GM12878 (cell line): ENCODE results near the gene DPYSL4. TPM values are rescaled to one million over a fixed set of nuclear protein-coding genes. Genes with fewer than 3 reads are reported as not detected.

Experiments
- ATAC-seq: fragments of 200-7000 bp; cut with Tn5 transposase; 3 replicates; pipeline ENCODE4 v1.9.1; 2020; ENCODE audit warnings: mild to moderate bottlenecking, moderate library complexity
- BruUV-seq: library from RNA; stranded (reverse); fragments of 400-500 nt; replicated peaks from 2 replicates; lab custom pipeline; 2021; lab: Mats Ljungman, UMichigan
- CTCF ChIA-PET: fragments of 300-600 bp; sonication (Branson Sonifier 250); formaldehyde crosslinking; extraction: SDS; loops from one replicate; lab custom pipeline; 2021; ENCODE audit warnings: inconsistent platforms; lab: Yijun Ruan, JAX
- POLR2A ChIA-PET: fragments of 350-600 bp; formaldehyde crosslinking; extraction: SDS; loops from one replicate; lab custom pipeline; 2021; ENCODE audit warnings: inconsistent platforms; lab: Charles Lee
- RAD21 ChIA-PET: fragments of 300-600 bp; sonication (Branson Sonifier 250); formaldehyde crosslinking; loops from one replicate; lab custom pipeline; 2023; ENCODE audit warnings: antibody characterized with exemption; ENCODE audit not compliant: unreplicated experiment; lab: Charles Lee
- SMC1A ChIA-PET: fragments of 300-600 bp; sonication (Branson Sonifier 250); formaldehyde crosslinking; loops from one replicate; lab custom pipeline; 2023; ENCODE audit not compliant: unreplicated experiment, uncharacterized antibody; lab: Charles Lee
- DNase-seq: peaks from one replicate; pipeline ENCODE4 v3.0.0-alpha.2; 2011; ENCODE audit warnings: low read depth, low spot score
- FAIRE-seq: peaks from 3 replicates; lab custom pipeline; 2011; peaks lifted over from hg19 to GRCh38; lab: Jason Lieb, UNC
- H2AFZ ChIP-seq: 2 replicates; pipeline ENCODE4 v1.6.0; 2011; ENCODE audit warnings: low read depth, low read length, control low read depth; ENCODE audit not compliant: control insufficient read depth
- H3K27ac ChIP-seq: 2 replicates; pipeline ENCODE4 v1.5.1; 2011; ENCODE audit warnings: control low read depth; ENCODE audit not compliant: control insufficient read depth, insufficient read depth
- H3K27me3 ChIP-seq, 2 experiments: replicated peaks in 1 of 2; 2 replicates each; pipeline versions ENCODE4 v1.6.0 to v1.6.1; 2011; ENCODE audit warnings: low read length in 1 of 2; ENCODE audit not compliant: control insufficient read depth in 2 of 2, insufficient read depth in 2 of 2
- H3K36me3 ChIP-seq, 2 experiments: 2 replicates each; pipeline ENCODE4 v1.5.1; 2011; ENCODE audit warnings: low read length in 1 of 2; ENCODE audit not compliant: control insufficient read depth in 2 of 2, insufficient read depth in 2 of 2
- H3K4me1 ChIP-seq: 2 replicates; pipeline ENCODE4 v1.6.1; 2011; ENCODE audit warnings: mild to moderate bottlenecking, low read length, moderate library complexity, mixed read lengths; ENCODE audit not compliant: control insufficient read depth, insufficient read depth
- H3K4me2 ChIP-seq: 2 replicates; pipeline ENCODE4 v1.6.0; 2011; ENCODE audit warnings: control low read depth; ENCODE audit not compliant: control insufficient read depth, insufficient read depth
- H3K4me3 ChIP-seq: fragments of 200-600 bp; sonication (generic); 2 replicates; pipeline ENCODE4 v1.5.1; 2016
- H3K79me2 ChIP-seq: 2 replicates; pipeline ENCODE4 v1.6.0; 2011; ENCODE audit warnings: low read length; ENCODE audit not compliant: control insufficient read depth, insufficient read depth
- H3K9ac ChIP-seq: 2 replicates; pipeline ENCODE4 v1.8.0; 2011; ENCODE audit warnings: low read length, control low read depth, mixed read lengths; ENCODE audit not compliant: control insufficient read depth, insufficient read depth
- H3K9me3 ChIP-seq: replicated peaks from 3 replicates; pipeline ENCODE4 v1.5.1; 2011; ENCODE audit warnings: mild to moderate bottlenecking, low read length; ENCODE audit not compliant: control insufficient read depth, insufficient read depth
- H4K20me1 ChIP-seq: 2 replicates; pipeline ENCODE4 v1.6.0; 2011; ENCODE audit not compliant: control insufficient read depth, insufficient read depth
- JUND ChIP-seq: IDR thresholded peaks from 2 replicates; pipeline ENCODE4 v1.6.1; 2012; ENCODE audit warnings: low read depth, mild to moderate bottlenecking, low read length, improper control_type of control experiment, moderate library complexity
- MTA2 ChIP-seq: fragments of 450-650 bp; IDR thresholded peaks from 2 replicates; pipeline ENCODE4 v1.6.1; 2016; ENCODE audit warnings: low read depth, mild to moderate bottlenecking, moderate library complexity
- NFYA ChIP-seq: IDR thresholded peaks from 2 replicates; pipeline ENCODE4 v1.6.1; 2011; ENCODE audit warnings: low read depth, mild to moderate bottlenecking, low read length, improper control_type of control experiment, borderline replicate concordance
- SP1 ChIP-seq: IDR thresholded peaks from one replicate; pipeline ENCODE4 v1.6.1; 2011; ENCODE audit warnings: low read depth, low read length
- STAT3 ChIP-seq: IDR thresholded peaks from 2 replicates; pipeline ENCODE4 v1.6.1; 2011; ENCODE audit warnings: low read depth, low read length, improper control_type of control experiment
- TCF7 ChIP-seq: IDR thresholded peaks from 2 replicates; pipeline ENCODE4 v1.6.1; 2014; ENCODE audit warnings: antibody characterized with exemption, borderline replicate concordance
- WGBS: methylation state at CpG from one replicate; pipeline ENCODE4 v1.1.6; 2016; ENCODE audit warnings: low lambda C conversion rate; ENCODE audit not compliant: insufficient replicate concordance, insufficient coverage; ENCODE audit errors: missing lambda C conversion rate; 5-methylcytosine and 5-hydroxymethylcytosine counted together
- in situ Hi-C: fragments of 300-500 bp; cut with MboI; formaldehyde crosslinking; loops from 9 replicates; pipeline ENCODE4 v1.14.3; 2018; ENCODE audit warnings: mixed read lengths
- intact Hi-C: fragments of 100-400 bp; cut with micrococcal nuclease; formaldehyde crosslinking; loops from one replicate; pipeline ENCODE4 v1.14.2; 2022; ENCODE audit not compliant: unreplicated experiment
- polyA plus RNA-seq, 11 experiments: library from polyadenylated mRNA; depleted of rRNA in 4 of 11; unstranded in 6 of 11; stranded (reverse) in 5 of 11; fragments of >200 nt; fragmentation: Nextera tagmentation in 4 of 11; fragmentation: Illumina TruSeq in 1 of 11; extraction: Ambion mirVana in 4 of 11; extraction: Trizol in 1 of 11; gene quantifications; 1 replicate in 1 of 11; 2 replicates in 10 of 11; pipeline versions ENCODE4 v1.2.1 to v1.2.3, GENCODE V29; 2011 to 2016; ENCODE audit warnings: inconsistent platforms in 2 of 11, missing spikeins in 2 of 11, low read depth in 1 of 11
- total RNA-seq, 4 experiments: library from RNA; depleted of rRNA in 3 of 4; stranded (reverse); fragments of >200 nt in 3 of 4; fragmentation: Illumina TruSeq in 1 of 4; extraction: Trizol in 1 of 4; gene quantifications; 2 replicates each; pipeline versions ENCODE4 v1.2.1 to v1.2.3, GENCODE V29; 2013 to 2021
- TF ChIP-seq, protein P1 (sequence below): fragments of 450-650 bp; IDR thresholded peaks from 2 replicates; pipeline ENCODE4 v1.6.1; 2016; ENCODE audit warnings: mild to moderate bottlenecking, moderate library complexity, borderline replicate concordance
- TF ChIP-seq, protein P2 (sequence below): IDR thresholded peaks from 2 replicates; pipeline ENCODE4 v1.6.1; 2011; ENCODE audit warnings: mild to moderate bottlenecking, low read depth, low read length, moderate library complexity; ENCODE audit not compliant: insufficient replicate concordance

The DPYSL4 gene
- total and polyA plus RNA-seq, 10 of the 15 experiments (the other 5 are each of a cell fraction or from before 2014, with no cell fraction given) = 0.10 to 0.21 TPM; not detected in 8

DNA sequence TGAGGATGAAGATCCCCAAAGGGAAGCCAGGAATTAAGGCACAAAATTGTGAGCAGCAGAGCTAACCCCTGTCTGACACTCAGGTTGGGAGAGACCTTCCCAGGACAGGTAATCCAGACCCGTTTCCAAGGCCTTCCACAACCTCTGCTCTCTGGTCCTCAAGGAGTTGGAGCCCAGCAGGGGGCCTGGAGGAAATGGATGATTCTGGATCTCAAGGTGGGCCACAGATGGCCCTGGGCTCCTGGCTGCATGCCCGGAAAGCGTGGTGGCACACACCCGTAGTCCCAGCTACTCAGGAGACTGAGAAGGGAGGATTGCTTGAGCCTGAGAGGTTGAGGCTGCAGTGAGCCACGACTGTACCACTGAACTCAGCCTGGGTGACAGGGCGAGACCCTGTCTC, 42.3 kb downstream of the DPYSL4 start:
- Histone ChIP-seq H3K36me3 (no peaks in the 10 kb centered on the region), H3K79me2 (no peaks in the 10 kb centered on the region), H3K9me3 (no peaks in the 10 kb centered on the region), H3K4me1 (no peaks in the 10 kb centered on the region; the same call in 1 of the 2 replicates), H4K20me1 (no peaks in the 10 kb centered on the region), H3K27me3 (no peaks in the 10 kb centered on the region), H3K4me3 (no peak overlapping the region), H3K9ac (no peak overlapping the region), H2AFZ (no peak overlapping the region), H3K27ac (no peak overlapping the region), H3K4me2 (no peak overlapping the region)
- ATAC-seq = no peak
- ChIA-PET RAD21 (no interaction called here), POLR2A (no interaction called here), SMC1A (no interaction called here), CTCF (no interaction called here)
- in situ Hi-C loops = loop anchor here (10.0 kb wide), 1 partner anchor 406 kb away; no protein-coding TSS in a partner anchor
- WGBS = 27% methylated on average over 6 of the region's 6 CpGs
- FAIRE-seq = no peak
- intact Hi-C loops = no loop called here
- DNase-seq = no peak
- TF ChIP-seq SP1 (no peak), JUND (no peak), TCF7 (no peak), MTA2 (no peak), STAT3 (no peak), NFYA (no peak)
- TF ChIP-seq, protein P1, sequence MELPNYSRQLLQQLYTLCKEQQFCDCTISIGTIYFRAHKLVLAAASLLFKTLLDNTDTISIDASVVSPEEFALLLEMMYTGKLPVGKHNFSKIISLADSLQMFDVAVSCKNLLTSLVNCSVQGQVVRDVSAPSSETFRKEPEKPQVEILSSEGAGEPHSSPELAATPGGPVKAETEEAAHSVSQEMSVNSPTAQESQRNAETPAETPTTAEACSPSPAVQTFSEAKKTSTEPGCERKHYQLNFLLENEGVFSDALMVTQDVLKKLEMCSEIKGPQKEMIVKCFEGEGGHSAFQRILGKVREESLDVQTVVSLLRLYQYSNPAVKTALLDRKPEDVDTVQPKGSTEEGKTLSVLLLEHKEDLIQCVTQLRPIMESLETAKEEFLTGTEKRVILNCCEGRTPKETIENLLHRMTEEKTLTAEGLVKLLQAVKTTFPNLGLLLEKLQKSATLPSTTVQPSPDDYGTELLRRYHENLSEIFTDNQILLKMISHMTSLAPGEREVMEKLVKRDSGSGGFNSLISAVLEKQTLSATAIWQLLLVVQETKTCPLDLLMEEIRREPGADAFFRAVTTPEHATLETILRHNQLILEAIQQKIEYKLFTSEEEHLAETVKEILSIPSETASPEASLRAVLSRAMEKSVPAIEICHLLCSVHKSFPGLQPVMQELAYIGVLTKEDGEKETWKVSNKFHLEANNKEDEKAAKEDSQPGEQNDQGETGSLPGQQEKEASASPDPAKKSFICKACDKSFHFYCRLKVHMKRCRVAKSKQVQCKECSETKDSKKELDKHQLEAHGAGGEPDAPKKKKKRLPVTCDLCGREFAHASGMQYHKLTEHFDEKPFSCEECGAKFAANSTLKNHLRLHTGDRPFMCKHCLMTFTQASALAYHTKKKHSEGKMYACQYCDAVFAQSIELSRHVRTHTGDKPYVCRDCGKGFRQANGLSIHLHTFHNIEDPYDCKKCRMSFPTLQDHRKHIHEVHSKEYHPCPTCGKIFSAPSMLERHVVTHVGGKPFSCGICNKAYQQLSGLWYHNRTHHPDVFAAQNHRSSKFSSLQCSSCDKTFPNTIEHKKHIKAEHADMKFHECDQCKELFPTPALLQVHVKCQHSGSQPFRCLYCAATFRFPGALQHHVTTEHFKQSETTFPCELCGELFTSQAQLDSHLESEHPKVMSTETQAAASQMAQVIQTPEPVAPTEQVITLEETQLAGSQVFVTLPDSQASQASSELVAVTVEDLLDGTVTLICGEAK = no peak
- TF ChIP-seq, protein P2, sequence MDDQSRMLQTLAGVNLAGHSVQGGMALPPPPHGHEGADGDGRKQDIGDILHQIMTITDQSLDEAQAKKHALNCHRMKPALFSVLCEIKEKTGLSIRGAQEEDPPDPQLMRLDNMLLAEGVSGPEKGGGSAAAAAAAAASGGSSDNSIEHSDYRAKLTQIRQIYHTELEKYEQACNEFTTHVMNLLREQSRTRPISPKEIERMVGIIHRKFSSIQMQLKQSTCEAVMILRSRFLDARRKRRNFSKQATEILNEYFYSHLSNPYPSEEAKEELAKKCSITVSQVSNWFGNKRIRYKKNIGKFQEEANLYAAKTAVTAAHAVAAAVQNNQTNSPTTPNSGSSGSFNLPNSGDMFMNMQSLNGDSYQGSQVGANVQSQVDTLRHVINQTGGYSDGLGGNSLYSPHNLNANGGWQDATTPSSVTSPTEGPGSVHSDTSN = no peak
- no TSS peak for BruUV-seq
